Activated T-helper 1 cell treated with anti-CD3 and anti-CD28 coated beads, Interleukin-2, amount 50 U/mL, for 16 hours (primary cell): ENCODE results near the gene SLC35A4.
"Not testable (repeated sequence)": the region's sequence is repeated elsewhere in the genome, so short reads cannot be mapped to it uniquely, and the experiment has no call there.

Experiments
- DNase-seq, 2 donors: peaks; one replicate each; pipeline ENCODE4 v3.0.0-alpha.2; 2020; ENCODE audit warnings: low read depth in 1 of 2, low spot score in 1 of 2

The SLC35A4 gene

GRCh38 chr5:140557965-140558364 lies 6.7 kb upstream of the SLC35A4 start:
- DNase-seq, result no peak

- DNase-seq, result no peak
Measured at GRCh38 chr5:140558542-140558941, 6.1 kb upstream of the SLC35A4 start.

- DNase-seq, result no peak
Measured at GRCh38 chr5:140560227-140560626, 4.4 kb upstream of the SLC35A4 start.

- no peak for DNase-seq
Measured at GRCh38 chr5:140561753-140562523, 2.7 kb upstream of the SLC35A4 start.

- DNase-seq, result no peak
Measured at GRCh38 chr5:140563596-140563995, 1.0 kb upstream of the SLC35A4 start.

GRCh38 chr5:140565024-140565779 lies 574 bp downstream of the SLC35A4 start:
- DNase-seq, result no peak

GRCh38 chr5:140565780-140566095 lies 1.1 kb downstream of the SLC35A4 start:
- DNase-seq, result no peak

- no peak for DNase-seq
Measured at GRCh38 chr5:140566665-140567064, 2.0 kb downstream of the SLC35A4 start.

GRCh38 chr5:140567136-140567818 lies 2.6 kb downstream of the SLC35A4 start:
- no peak for DNase-seq

- DNase-seq, result no peak
Measured at GRCh38 chr5:140567871-140568270, 3.2 kb downstream of the SLC35A4 start.

- DNase-seq, result no peak
Measured at GRCh38 chr5:140568443-140569063, 3.9 kb downstream of the SLC35A4 start.

GRCh38 chr5:140569197-140569596 lies 4.6 kb downstream of the SLC35A4 start:
- no peak for DNase-seq

GRCh38 chr5:140570058-140570457 lies 5.4 kb downstream of the SLC35A4 start:
- no peak for DNase-seq

- DNase-seq, result no peak
Measured at GRCh38 chr5:140570488-140570887, 5.9 kb downstream of the SLC35A4 start.

- no peak for DNase-seq
Measured at GRCh38 chr5:140571105-140571504, 6.5 kb downstream of the SLC35A4 start.

GRCh38 chr5:140573683-140574082 lies 9.1 kb downstream of the SLC35A4 start:
- no peak for DNase-seq

- DNase-seq, result no peak
Measured at GRCh38 chr5:140574165-140574564, 9.5 kb downstream of the SLC35A4 start.

- DNase-seq, result no peak
Measured at GRCh38 chr5:140575309-140575708, 10.7 kb downstream of the SLC35A4 start.

GRCh38 chr5:140576776-140577201 lies 12.2 kb downstream of the SLC35A4 start:
- DNase-seq, result no peak

- DNase-seq, result not testable (repeated sequence)
Measured at GRCh38 chr5:140579188-140579747, 14.6 kb downstream of the SLC35A4 start.

GRCh38 chr5:140587495-140587894 lies 22.9 kb downstream of the SLC35A4 start:
- DNase-seq, result no peak
